Caco-2 (cell line): ENCODE data around the gene PLXNA4. TPM values are rescaled to one million over a fixed set of nuclear protein-coding genes. Genes with fewer than 3 reads are reported as not detected.
"Not testable (repeated sequence)": the region's sequence is repeated elsewhere in the genome, so short reads cannot be mapped to it uniquely, and the experiment has no call there.

ENCODE experiments used
- BruUV-seq: library from RNA; stranded (reverse); fragments of 400-500 nt; replicated peaks from 2 replicates; lab custom pipeline; 2021; lab: Mats Ljungman, UMichigan
- CTCF ChIA-PET: fragments of 300-600 bp; sonication (Branson Sonifier 250); formaldehyde crosslinking; loops from one replicate; lab custom pipeline; 2022; ENCODE audit warnings: antibody characterized with exemption; lab: Charles Lee
- POLR2A ChIA-PET: fragments of 300-600 bp; sonication (Branson Sonifier 250); formaldehyde crosslinking; loops from one replicate; lab custom pipeline; 2022; ENCODE audit warnings: antibody characterized with exemption; lab: Charles Lee
- DNase-seq, 2 experiments: peaks; one replicate each; pipeline versions ENCODE4 v3.0.0 to v3.0.0-alpha.2; 2020 to 2022
- H3K27me3 ChIP-seq: replicated peaks from 2 replicates; pipeline ENCODE4 v1.6.0; 2011; ENCODE audit warnings: low read length; ENCODE audit not compliant: control insufficient read depth, insufficient read depth
- H3K36me3 ChIP-seq: 2 replicates; pipeline ENCODE4 v1.5.1; 2011; ENCODE audit warnings: low read length; ENCODE audit not compliant: control insufficient read depth, insufficient read depth
- H3K4me1 ChIP-seq: fragments of 250-450 bp; sonication (Bioruptor Pico); 2 replicates; pipeline ENCODE4 v1.5.1; 2020; ENCODE audit warnings: mild to moderate bottlenecking
- H3K4me3 ChIP-seq: 2 replicates; pipeline ENCODE4 v1.5.1; 2011; ENCODE audit warnings: low read depth, mild to moderate bottlenecking, control low read depth, low read length
- H3K9me3 ChIP-seq: fragments of 250-450 bp; sonication (Bioruptor Pico); 2 replicates; pipeline ENCODE4 v1.5.1; 2020; ENCODE audit warnings: mild to moderate bottlenecking, moderate library complexity
- H3K27ac Mint-ChIP-seq: one replicate; pipeline ENCODE4 v1.8.0; 2022; ENCODE audit warnings: mixed read lengths; ENCODE audit not compliant: unreplicated experiment
- H3K27me3 Mint-ChIP-seq: one replicate; pipeline ENCODE4 v1.8.0; 2022; ENCODE audit warnings: mixed read lengths; ENCODE audit not compliant: insufficient read depth, unreplicated experiment
- H3K36me3 Mint-ChIP-seq: one replicate; pipeline ENCODE4 v1.8.0; 2022; ENCODE audit warnings: mild to moderate bottlenecking, mixed read lengths; ENCODE audit not compliant: insufficient read depth, unreplicated experiment
- H3K4me1 Mint-ChIP-seq: one replicate; pipeline ENCODE4 v1.8.0; 2022; ENCODE audit warnings: low read depth, mixed read lengths; ENCODE audit not compliant: unreplicated experiment
- H3K4me3 Mint-ChIP-seq: one replicate; pipeline ENCODE4 v1.8.0; 2022; ENCODE audit warnings: mild to moderate bottlenecking, moderate library complexity, mixed read lengths; ENCODE audit not compliant: unreplicated experiment
- H3K9me3 Mint-ChIP-seq: one replicate; pipeline ENCODE4 v1.8.0; 2022; ENCODE audit warnings: mixed read lengths; ENCODE audit not compliant: unreplicated experiment
- intact Hi-C: fragments of 100-400 bp; cut with micrococcal nuclease; formaldehyde crosslinking; loops from one replicate; pipeline ENCODE4 v1.10.0; 2022; ENCODE audit not compliant: unreplicated experiment
- total RNA-seq: library from RNA; stranded (reverse); gene quantifications from 2 replicates; pipeline ENCODE4 v1.2.3, GENCODE V29; 2022
- TF ChIP-seq, protein P1 (sequence below), 2 experiments: fragments of 200-600 bp in 1 of 2; IDR thresholded peaks; 1 replicate in 1 of 2; 2 replicates in 1 of 2; pipeline versions ENCODE4 v1.5.1 to v1.8.0; 2011 to 2022; ENCODE audit warnings: antibody characterized with exemption in 1 of 2, control low read depth in 1 of 2, inconsistent platforms in 1 of 2, low read depth in 1 of 2, low read length in 1 of 2, mild to moderate bottlenecking in 1 of 2, moderate library complexity in 1 of 2; ENCODE audit not compliant: insufficient read depth in 1 of 2, severe bottlenecking in 1 of 2, unreplicated experiment in 1 of 2

The PLXNA4 gene
- total RNA-seq, 1 experiment from 2014 or later, result 0.43 TPM

DNA sequence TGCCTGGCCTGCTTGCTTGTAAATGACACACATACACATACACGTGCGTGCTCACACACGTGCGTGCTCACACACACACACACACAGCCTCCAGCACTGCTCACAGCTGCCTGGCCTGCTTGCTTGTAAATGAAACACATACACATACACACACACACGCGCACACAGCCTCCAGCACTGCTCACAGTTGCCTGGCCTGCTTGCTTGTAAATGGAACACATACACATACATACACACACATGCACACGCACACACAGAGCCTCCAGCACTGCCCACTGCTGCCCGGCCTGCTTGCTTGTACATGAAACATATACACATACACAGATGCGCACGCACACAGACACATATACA is 397.2 kb downstream of the PLXNA4 start:
- no peak overlapping the region for H3K4me3 ChIP-seq
- no TSS peak for BruUV-seq
- H3K27me3 ChIP-seq, result no peaks in the 10 kb centered on the region
- DNase-seq, result no peak
- no peaks in the 10 kb centered on the region for H3K9me3 ChIP-seq
- Mint-ChIP-seq H3K4me1 (no peaks in the 10 kb centered on the region), H3K4me3 (no peak overlapping the region), H3K9me3 (no peaks in the 10 kb centered on the region), H3K27ac (no peak overlapping the region), H3K27me3 (peaks cover 8% of the 10 kb centered on the region), H3K36me3 (no peaks in the 10 kb centered on the region)
- ChIA-PET CTCF (no interaction called here), POLR2A (no interaction called here)
- no peaks in the 10 kb centered on the region for H3K36me3 ChIP-seq
- H3K4me1 ChIP-seq, result no peaks in the 10 kb centered on the region
- intact Hi-C loops, result no loop called here
- TF ChIP-seq, protein P1, sequence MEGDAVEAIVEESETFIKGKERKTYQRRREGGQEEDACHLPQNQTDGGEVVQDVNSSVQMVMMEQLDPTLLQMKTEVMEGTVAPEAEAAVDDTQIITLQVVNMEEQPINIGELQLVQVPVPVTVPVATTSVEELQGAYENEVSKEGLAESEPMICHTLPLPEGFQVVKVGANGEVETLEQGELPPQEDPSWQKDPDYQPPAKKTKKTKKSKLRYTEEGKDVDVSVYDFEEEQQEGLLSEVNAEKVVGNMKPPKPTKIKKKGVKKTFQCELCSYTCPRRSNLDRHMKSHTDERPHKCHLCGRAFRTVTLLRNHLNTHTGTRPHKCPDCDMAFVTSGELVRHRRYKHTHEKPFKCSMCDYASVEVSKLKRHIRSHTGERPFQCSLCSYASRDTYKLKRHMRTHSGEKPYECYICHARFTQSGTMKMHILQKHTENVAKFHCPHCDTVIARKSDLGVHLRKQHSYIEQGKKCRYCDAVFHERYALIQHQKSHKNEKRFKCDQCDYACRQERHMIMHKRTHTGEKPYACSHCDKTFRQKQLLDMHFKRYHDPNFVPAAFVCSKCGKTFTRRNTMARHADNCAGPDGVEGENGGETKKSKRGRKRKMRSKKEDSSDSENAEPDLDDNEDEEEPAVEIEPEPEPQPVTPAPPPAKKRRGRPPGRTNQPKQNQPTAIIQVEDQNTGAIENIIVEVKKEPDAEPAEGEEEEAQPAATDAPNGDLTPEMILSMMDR (IDR thresholded peaks at IDR 0.05; ENCODE audit: insufficient read depth in 1 of 2, low read depth in 1 of 2, low read length in 1 of 2, severe bottlenecking in 1 of 2, unreplicated experiment in 1 of 2), result no peak

DNA sequence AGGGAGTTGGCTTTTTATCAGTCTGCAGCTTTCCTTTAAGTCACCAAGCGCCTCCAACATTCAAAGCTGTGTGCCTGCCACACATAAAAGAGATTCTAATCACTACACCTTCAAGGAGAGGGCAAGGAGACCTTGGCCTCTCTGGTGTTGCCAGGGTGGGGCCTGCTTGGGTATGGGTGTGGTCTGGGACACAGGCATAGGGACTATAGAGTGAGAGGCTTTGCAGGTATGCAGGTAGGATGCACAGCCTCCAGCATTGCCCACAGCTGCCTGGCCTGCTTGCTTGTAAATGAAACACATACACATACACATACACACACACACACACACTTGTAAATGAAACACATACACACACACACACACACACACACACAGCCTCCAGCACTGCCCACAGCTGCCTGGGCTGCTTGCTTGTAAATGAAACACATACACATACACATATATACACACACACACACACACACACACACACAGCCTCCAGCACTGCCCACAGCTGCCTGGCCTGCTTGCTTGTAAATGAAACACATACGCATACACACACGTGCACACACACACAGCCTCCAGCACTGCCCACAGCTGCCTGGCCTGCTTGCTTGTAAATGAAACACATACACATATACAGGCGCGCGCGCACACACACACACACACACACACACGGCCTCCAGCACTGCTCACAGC is 397.7 kb downstream of the PLXNA4 start:
- H3K4me3 Mint-ChIP-seq, CTCF ChIA-PET, H3K36me3 ChIP-seq, H3K9me3 ChIP-seq, H3K4me3 ChIP-seq, POLR2A ChIA-PET, H3K9me3 Mint-ChIP-seq, H3K27me3 ChIP-seq, intact Hi-C loops, DNase-seq, BruUV-seq, H3K4me1 Mint-ChIP-seq, H3K27ac Mint-ChIP-seq, H3K36me3 Mint-ChIP-seq, H3K27me3 Mint-ChIP-seq, H3K4me1 ChIP-seq: not testable (repeated sequence)

DNA sequence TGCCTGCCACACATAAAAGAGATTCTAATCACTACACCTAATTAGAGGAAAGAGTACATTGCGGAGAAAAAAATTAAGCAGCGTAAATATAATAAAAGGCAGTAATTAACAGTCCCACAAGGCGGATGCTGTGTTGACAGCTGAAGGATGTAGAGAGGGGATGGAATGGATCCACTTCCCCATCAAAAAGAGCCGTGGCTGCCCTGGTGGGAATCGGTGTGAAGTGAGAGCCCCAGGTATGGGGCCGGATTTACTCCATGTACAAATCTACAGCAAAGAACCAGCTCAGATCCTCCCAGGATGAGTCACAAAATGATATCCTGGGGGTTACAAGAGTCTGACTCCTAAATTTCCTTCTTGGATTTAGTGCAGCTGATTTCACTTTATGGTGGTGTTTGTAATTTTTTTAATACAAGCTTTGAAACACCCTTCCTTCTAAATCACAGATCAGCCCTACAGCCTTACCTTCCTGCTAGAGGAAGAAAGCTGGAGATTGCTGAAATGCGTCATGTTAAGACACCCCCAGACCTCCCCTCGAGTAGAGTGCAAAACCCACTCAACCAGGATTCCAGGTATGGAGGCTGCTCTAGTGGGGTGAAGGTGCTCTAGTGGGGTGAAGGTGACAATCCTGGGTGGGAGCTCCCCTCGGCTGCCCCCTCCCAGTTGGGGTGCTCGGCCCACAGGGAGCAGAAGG is 398.4 kb downstream of the PLXNA4 start:
- POLR2A ChIA-PET, result no interaction called here
- no peaks in the 10 kb centered on the region for H3K9me3 Mint-ChIP-seq

More for the DNA sequence above, 398.4 kb downstream of the PLXNA4 start:
- TF ChIP-seq, protein P1 (IDR thresholded peaks at IDR 0.05; ENCODE audit: insufficient read depth in 1 of 2, low read depth in 1 of 2, low read length in 1 of 2, severe bottlenecking in 1 of 2, unreplicated experiment in 1 of 2), result no peak
- BruUV-seq, result no TSS peak
- no peaks in the 10 kb centered on the region for H3K36me3 Mint-ChIP-seq
- Histone ChIP-seq H3K9me3 (no peaks in the 10 kb centered on the region), H3K36me3 (no peaks in the 10 kb centered on the region), H3K4me1 (no peaks in the 10 kb centered on the region), H3K4me3 (no peak overlapping the region), H3K27me3 (no peaks in the 10 kb centered on the region)
- DNase-seq, result no peak
- H3K27ac Mint-ChIP-seq, result no peak overlapping the region
- H3K4me1 Mint-ChIP-seq, result no peaks in the 10 kb centered on the region
- CTCF ChIA-PET, result no interaction called here
- H3K27me3 Mint-ChIP-seq, result peaks cover 4% of the 10 kb centered on the region
- intact Hi-C loops, result no loop called here
- H3K4me3 Mint-ChIP-seq, result no peak overlapping the region
